Upper lobe of left lung (tissue), 6 donors: ENCODE measurements around the gene ZNF488. TPM values are rescaled to one million over a fixed set of nuclear protein-coding genes. Genes with fewer than 3 reads are reported as not detected.

Experiments used
- ATAC-seq, 2 donors: fragments of 200-7000 bp; cut with Tn5 transposase; one replicate each; pipeline ENCODE4 v1.9.1; 2022; ENCODE audit warnings: mild to moderate bottlenecking in 2 of 2, moderate library complexity in 2 of 2; ENCODE audit not compliant: low FRiP score in 2 of 2
- DNase-seq, 2 donors: peaks; one replicate each; pipeline ENCODE4 v3.0.0-alpha.2; 2019 to 2020
- H3K27ac ChIP-seq, 4 donors: fragments of 200-600 bp; sonication (generic); one replicate each; pipeline ENCODE4 v1.5.1; 2016 to 2019
- H3K27me3 ChIP-seq, 4 donors: fragments of 200-600 bp; sonication (generic); one replicate each; pipeline ENCODE4 v1.5.1; 2017 to 2019
- H3K36me3 ChIP-seq, 4 donors: fragments of 200-600 bp; sonication (generic); one replicate each; pipeline ENCODE4 v1.5.1; 2016 to 2019
- H3K4me1 ChIP-seq, 4 donors: fragments of 200-600 bp; sonication (generic); one replicate each; pipeline ENCODE4 v1.5.1; 2018 to 2019
- H3K4me3 ChIP-seq, 4 donors: fragments of 200-600 bp; sonication (generic); one replicate each; pipeline ENCODE4 v1.5.1; 2017 to 2019; ENCODE audit warnings: mild to moderate bottlenecking in 2 of 4, moderate library complexity in 1 of 4
- H3K9me3 ChIP-seq, 4 donors: fragments of 200-600 bp; sonication (generic); one replicate each; pipeline ENCODE4 v1.5.1; 2018 to 2019
- CTCF ChIP-seq, 6 experiments: fragments of 450-650 bp in 4 of 6; fragments of 200-600 bp in 2 of 6; sonication (generic) in 2 of 6; IDR thresholded peaks; one replicate each; pipeline ENCODE4 v1.5.1; 2016 to 2019; ENCODE audit warnings: antibody characterized with exemption in 6 of 6
- EP300 ChIP-seq, 4 donors: sonication (generic); formaldehyde crosslinking; IDR thresholded peaks; one replicate each; pipeline ENCODE4 v1.5.1; 2017; ENCODE audit warnings: antibody characterized with exemption in 4 of 4, control low read depth in 2 of 4
- POLR2A ChIP-seq, 4 donors: fragments of 450-650 bp; IDR thresholded peaks; one replicate each; pipeline ENCODE4 v1.5.1; 2016 to 2017; ENCODE audit warnings: antibody characterized with exemption in 4 of 4, mild to moderate bottlenecking in 2 of 4
- POLR2AphosphoS5 ChIP-seq, 2 donors: sonication (generic); formaldehyde crosslinking; IDR thresholded peaks; one replicate each; pipeline ENCODE4 v1.5.1; 2017; ENCODE audit warnings: antibody characterized with exemption in 2 of 2
- WGBS, 2 donors: methylation state at CpG; one replicate each; pipeline ENCODE4 v1.1.5; 2017 to 2018; 5-methylcytosine and 5-hydroxymethylcytosine counted together
- total RNA-seq, 6 donors: library from RNA; depleted of rRNA in 4 of 6; stranded (reverse); fragments of >200 nt in 4 of 6; gene quantifications; one replicate each; pipeline versions ENCODE4 v1.1.0 to v1.2.1, GENCODE V29; 2016 to 2021
- donor health status: DM: no; HTN: no; CAD: no; lungs with moderate emphysema.
- donor health status: DM: no; HTN: yes; CAD: no; lungs with severe emphysema.

The ZNF488 gene
- total RNA-seq, 6 donors from 2014 or later, result 0.15 to 0.66 (median 0.28) TPM; not detected in 2

GRCh38 chr10:47366731-47367460 lies 17.2 kb downstream of the ZNF488 start:
- Histone ChIP-seq H3K36me3 (no peaks in the 10 kb centered on the region), H3K9me3 (no peaks in the 10 kb centered on the region), H3K4me3 (no peak overlapping the region), H3K27me3 (no peaks in the 10 kb centered on the region), H3K27ac (no peak overlapping the region), H3K4me1 (no peaks in the 10 kb centered on the region)
- WGBS, 2 donors, result 87 to 89% methylated on average over 5 to 8 of the region's 8 CpGs
- TF ChIP-seq POLR2AphosphoS5 (IDR thresholded peaks at IDR 0.05) (no peak), POLR2A (IDR thresholded peaks at IDR 0.05) (no peak), EP300 (IDR thresholded peaks at IDR 0.05) (no peak), CTCF (IDR thresholded peaks at IDR 0.05) (no peak)
- no peak for DNase-seq
- no peak for ATAC-seq

GRCh38 chr10:47366181-47366631 lies 17.9 kb downstream of the ZNF488 start:
- TF ChIP-seq EP300 (IDR thresholded peaks at IDR 0.05) (no peak), POLR2A (IDR thresholded peaks at IDR 0.05) (no peak), POLR2AphosphoS5 (IDR thresholded peaks at IDR 0.05) (no peak), CTCF (IDR thresholded peaks at IDR 0.05) (no peak)
- Histone ChIP-seq H3K4me1 (no peaks in the 10 kb centered on the region), H3K4me3 (no peak overlapping the region), H3K27me3 (no peaks in the 10 kb centered on the region), H3K27ac (no peak overlapping the region), H3K36me3 (no peaks in the 10 kb centered on the region), H3K9me3 (no peaks in the 10 kb centered on the region)
- WGBS, 2 donors, result 85 to 86% methylated on average over 5 of the region's 5 CpGs
- ATAC-seq (no peak), DNase-seq (no peak)

GRCh38 chr10:47365431-47366180 lies 18.5 kb downstream of the ZNF488 start:
- H3K27me3 ChIP-seq, result no peaks in the 10 kb centered on the region
- no peaks in the 10 kb centered on the region for H3K36me3 ChIP-seq
- no peak overlapping the region for H3K4me3 ChIP-seq
- no peak for ATAC-seq
- H3K4me1 ChIP-seq, result no peaks in the 10 kb centered on the region
- no peak for TF ChIP-seq CTCF (IDR thresholded peaks at IDR 0.05)
- no peak for TF ChIP-seq POLR2AphosphoS5 (IDR thresholded peaks at IDR 0.05)
- TF ChIP-seq POLR2A (IDR thresholded peaks at IDR 0.05), result no peak
- TF ChIP-seq EP300 (IDR thresholded peaks at IDR 0.05), result no peak
- DNase-seq, result no peak
- no peaks in the 10 kb centered on the region for H3K9me3 ChIP-seq
- no peak overlapping the region for H3K27ac ChIP-seq
- 89 to 92% methylated on average over 9 of the region's 9 CpGs for WGBS, 2 donors

- 94 to 95% methylated on average over 6 of the region's 6 CpGs for WGBS, 2 donors
- ATAC-seq (no peak), DNase-seq (no peak)
- H3K4me3 ChIP-seq, result no peak overlapping the region
- H3K27me3 ChIP-seq, result no peaks in the 10 kb centered on the region
- H3K9me3 ChIP-seq, result no peaks in the 10 kb centered on the region
- TF ChIP-seq EP300 (IDR thresholded peaks at IDR 0.05) (no peak), CTCF (IDR thresholded peaks at IDR 0.05) (no peak), POLR2AphosphoS5 (IDR thresholded peaks at IDR 0.05) (no peak), POLR2A (IDR thresholded peaks at IDR 0.05) (no peak)
- no peak overlapping the region for H3K27ac ChIP-seq
- no peaks in the 10 kb centered on the region for H3K36me3 ChIP-seq
- H3K4me1 ChIP-seq, result no peaks in the 10 kb centered on the region
Observed at GRCh38 chr10:47364911-47365310, 19.2 kb downstream of the ZNF488 start.
